ENCODE data around the gene MRPL22.

DNA sequence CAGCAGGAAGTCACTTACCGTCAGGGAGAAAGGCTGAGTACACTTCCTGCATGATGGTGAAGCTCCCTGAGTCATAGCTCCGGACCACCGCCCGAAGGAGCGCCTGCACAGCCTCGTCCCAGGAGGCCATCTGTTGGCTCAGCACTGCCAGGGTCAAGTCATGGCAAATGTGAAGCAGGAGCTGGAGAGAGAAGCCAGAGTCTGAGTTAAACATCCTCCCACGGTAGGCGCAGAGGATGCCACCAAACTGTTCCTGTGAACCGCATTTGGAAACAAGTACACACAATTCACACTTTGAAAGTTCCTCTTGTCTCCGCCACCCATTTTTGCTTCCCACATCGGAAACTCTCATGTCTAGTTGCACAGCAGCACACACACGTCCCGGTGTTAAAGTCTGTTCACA, 48.5 kb upstream of the MRPL22 start:
- no peak for TF ChIP-seq CTCF (IDR thresholded peaks at IDR 0.05)
- TF ChIP-seq POLR2A (IDR thresholded peaks at IDR 0.05): no peak
